ENCODE results near the gene SLC29A1. TPM values are rescaled to one million over a fixed set of nuclear protein-coding genes. Genes with fewer than 3 reads are reported as not detected.

The SLC29A1 gene
- total and polyA plus RNA-seq, 9 of the 15 experiments (the other 6 are each of a cell fraction or from before 2014, with no cell fraction given): 18.9 to 170 (median 57.7) TPM

GRCh38 chr6:44223319-44224028, at the start of gene SLC29A1 (continued):
- TF ChIP-seq CREB3L1 (IDR thresholded peaks at IDR 0.05; ENCODE audit: borderline replicate concordance, low read depth) (no peak), ZNF778 (CRISPR knock-in tag; IDR thresholded peaks at IDR 0.05) (no peak), STAG1 (CRISPR knock-in tag; IDR thresholded peaks at IDR 0.05; ENCODE audit: borderline replicate concordance) (no peak), RFX5 (IDR thresholded peaks at IDR 0.05; ENCODE audit: low read depth, low read length) (no peak), RHOXF2B (CRISPR knock-in tag; conservative IDR thresholded peaks at IDR 0.05) (no peak), RNF2 (IDR thresholded peaks at IDR 0.05) (no peak), ZNF184 (CRISPR knock-in tag; IDR thresholded peaks at IDR 0.05) (no peak), SP1 (CRISPR knock-in tag; IDR thresholded peaks at IDR 0.05) (peak; percentile 40), HOXB6 (CRISPR knock-in tag; IDR thresholded peaks at IDR 0.05; ENCODE audit: borderline replicate concordance) (no peak), TEAD4 (IDR thresholded peaks at IDR 0.05; ENCODE audit: low read length) (no peak), TEAD4 (CRISPR knock-in tag; IDR thresholded peaks at IDR 0.05; ENCODE audit: borderline replicate concordance) (peak; percentile 91), ELF2 (CRISPR knock-in tag; IDR thresholded peaks at IDR 0.05) (no peak)
- TF ChIP-seq, protein P1, sequence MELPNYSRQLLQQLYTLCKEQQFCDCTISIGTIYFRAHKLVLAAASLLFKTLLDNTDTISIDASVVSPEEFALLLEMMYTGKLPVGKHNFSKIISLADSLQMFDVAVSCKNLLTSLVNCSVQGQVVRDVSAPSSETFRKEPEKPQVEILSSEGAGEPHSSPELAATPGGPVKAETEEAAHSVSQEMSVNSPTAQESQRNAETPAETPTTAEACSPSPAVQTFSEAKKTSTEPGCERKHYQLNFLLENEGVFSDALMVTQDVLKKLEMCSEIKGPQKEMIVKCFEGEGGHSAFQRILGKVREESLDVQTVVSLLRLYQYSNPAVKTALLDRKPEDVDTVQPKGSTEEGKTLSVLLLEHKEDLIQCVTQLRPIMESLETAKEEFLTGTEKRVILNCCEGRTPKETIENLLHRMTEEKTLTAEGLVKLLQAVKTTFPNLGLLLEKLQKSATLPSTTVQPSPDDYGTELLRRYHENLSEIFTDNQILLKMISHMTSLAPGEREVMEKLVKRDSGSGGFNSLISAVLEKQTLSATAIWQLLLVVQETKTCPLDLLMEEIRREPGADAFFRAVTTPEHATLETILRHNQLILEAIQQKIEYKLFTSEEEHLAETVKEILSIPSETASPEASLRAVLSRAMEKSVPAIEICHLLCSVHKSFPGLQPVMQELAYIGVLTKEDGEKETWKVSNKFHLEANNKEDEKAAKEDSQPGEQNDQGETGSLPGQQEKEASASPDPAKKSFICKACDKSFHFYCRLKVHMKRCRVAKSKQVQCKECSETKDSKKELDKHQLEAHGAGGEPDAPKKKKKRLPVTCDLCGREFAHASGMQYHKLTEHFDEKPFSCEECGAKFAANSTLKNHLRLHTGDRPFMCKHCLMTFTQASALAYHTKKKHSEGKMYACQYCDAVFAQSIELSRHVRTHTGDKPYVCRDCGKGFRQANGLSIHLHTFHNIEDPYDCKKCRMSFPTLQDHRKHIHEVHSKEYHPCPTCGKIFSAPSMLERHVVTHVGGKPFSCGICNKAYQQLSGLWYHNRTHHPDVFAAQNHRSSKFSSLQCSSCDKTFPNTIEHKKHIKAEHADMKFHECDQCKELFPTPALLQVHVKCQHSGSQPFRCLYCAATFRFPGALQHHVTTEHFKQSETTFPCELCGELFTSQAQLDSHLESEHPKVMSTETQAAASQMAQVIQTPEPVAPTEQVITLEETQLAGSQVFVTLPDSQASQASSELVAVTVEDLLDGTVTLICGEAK (IDR thresholded peaks at IDR 0.05): no peak
- TF ChIP-seq, protein P1 (CRISPR knock-in tag; IDR thresholded peaks at IDR 0.05): no peak
- TF ChIP-seq, protein P2, sequence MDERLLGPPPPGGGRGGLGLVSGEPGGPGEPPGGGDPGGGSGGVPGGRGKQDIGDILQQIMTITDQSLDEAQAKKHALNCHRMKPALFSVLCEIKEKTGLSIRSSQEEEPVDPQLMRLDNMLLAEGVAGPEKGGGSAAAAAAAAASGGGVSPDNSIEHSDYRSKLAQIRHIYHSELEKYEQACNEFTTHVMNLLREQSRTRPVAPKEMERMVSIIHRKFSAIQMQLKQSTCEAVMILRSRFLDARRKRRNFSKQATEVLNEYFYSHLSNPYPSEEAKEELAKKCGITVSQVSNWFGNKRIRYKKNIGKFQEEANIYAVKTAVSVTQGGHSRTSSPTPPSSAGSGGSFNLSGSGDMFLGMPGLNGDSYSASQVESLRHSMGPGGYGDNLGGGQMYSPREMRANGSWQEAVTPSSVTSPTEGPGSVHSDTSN (CRISPR knock-in tag; IDR thresholded peaks at IDR 0.05; ENCODE audit: low read depth): no peak
- TF ChIP-seq, protein P2 (tag; conservative IDR thresholded peaks at IDR 0.05; ENCODE audit: low read depth): no peak
